Ovary (tissue), 3 donors: ENCODE measurements around the gene GAMT.

ENCODE experiments used
- EP300 ChIP-seq: sonication (generic); formaldehyde crosslinking; IDR thresholded peaks from one replicate; pipeline ENCODE4 v1.6.1; 2017; ENCODE audit warnings: antibody characterized with exemption
- POLR2A ChIP-seq: fragments of 450-650 bp; IDR thresholded peaks from one replicate; pipeline ENCODE4 v1.6.1; 2017; ENCODE audit warnings: antibody characterized with exemption, mild to moderate bottlenecking, moderate library complexity
- TF ChIP-seq, protein P1 (sequence below), 3 donors: fragments of 450-650 bp in 2 of 3; fragments of 200-600 bp in 1 of 3; IDR thresholded peaks; one replicate each; pipeline versions ENCODE4 v1.5.1 to v1.8.0; 2016 to 2022; ENCODE audit warnings: antibody characterized with exemption in 3 of 3, mild to moderate bottlenecking in 1 of 3
- donor health status: DM: no; HTN: no; CAD: no.

DNA sequence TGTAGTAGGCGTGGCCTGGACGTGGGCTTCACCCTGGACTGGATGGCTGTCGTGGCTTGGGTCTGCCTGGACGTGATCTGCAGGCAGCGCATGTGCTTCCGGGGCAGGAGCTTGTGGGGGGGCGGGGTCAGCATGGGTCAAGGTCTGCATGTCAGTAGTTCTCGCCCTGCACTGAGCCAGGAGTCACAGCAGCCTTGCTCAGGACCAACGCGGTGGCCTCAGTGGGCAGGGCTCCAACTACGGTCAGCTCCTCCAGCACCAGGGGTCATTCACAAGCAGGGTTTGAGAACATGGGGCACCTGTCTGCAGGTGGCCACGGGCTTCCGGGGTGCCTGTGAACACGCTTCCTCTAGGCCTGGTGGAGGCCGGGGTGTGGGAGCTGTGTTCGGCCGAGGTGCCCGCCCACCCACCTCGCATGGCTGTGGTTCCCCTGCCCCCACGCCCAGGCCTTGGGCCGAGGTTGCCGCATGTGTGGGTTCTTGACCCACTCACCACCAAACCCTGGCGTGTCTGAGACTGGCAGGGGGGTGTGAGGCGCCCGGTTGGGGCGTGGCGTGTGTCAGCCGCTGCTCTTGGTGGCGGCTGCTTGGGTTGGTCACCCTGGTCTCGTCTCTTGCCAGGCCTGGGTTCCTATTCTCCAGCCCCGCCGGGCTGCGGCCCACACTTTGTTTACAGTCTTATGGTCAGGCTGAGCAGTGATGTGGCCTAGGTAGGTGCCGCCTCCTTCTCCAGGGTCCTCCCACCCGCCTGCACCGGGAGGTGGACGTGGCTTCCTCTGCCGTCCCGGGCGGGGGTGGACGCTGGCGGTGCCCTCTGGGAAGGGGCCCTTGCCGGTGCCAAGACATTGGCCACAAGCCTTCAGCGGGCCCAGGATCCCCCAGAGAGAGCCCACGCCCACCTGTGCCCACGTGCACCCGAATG lies 32.0 kb upstream of the GAMT start:
- TF ChIP-seq, protein P1, sequence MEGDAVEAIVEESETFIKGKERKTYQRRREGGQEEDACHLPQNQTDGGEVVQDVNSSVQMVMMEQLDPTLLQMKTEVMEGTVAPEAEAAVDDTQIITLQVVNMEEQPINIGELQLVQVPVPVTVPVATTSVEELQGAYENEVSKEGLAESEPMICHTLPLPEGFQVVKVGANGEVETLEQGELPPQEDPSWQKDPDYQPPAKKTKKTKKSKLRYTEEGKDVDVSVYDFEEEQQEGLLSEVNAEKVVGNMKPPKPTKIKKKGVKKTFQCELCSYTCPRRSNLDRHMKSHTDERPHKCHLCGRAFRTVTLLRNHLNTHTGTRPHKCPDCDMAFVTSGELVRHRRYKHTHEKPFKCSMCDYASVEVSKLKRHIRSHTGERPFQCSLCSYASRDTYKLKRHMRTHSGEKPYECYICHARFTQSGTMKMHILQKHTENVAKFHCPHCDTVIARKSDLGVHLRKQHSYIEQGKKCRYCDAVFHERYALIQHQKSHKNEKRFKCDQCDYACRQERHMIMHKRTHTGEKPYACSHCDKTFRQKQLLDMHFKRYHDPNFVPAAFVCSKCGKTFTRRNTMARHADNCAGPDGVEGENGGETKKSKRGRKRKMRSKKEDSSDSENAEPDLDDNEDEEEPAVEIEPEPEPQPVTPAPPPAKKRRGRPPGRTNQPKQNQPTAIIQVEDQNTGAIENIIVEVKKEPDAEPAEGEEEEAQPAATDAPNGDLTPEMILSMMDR (IDR thresholded peaks at IDR 0.05), result no peak
- TF ChIP-seq POLR2A (no peak), EP300 (no peak)
